HL-60 (cell line): Measurements from ENCODE around the gene TMEM190.

Experiments
- CTCF ChIP-seq: IDR thresholded peaks from one replicate; pipeline ENCODE4 v1.5.1; 2011; ENCODE audit warnings: low read length, control low read depth, inconsistent platforms; ENCODE audit not compliant: insufficient read depth
- GABPA ChIP-seq: IDR thresholded peaks from 2 replicates; pipeline ENCODE4 v1.6.1; 2012; ENCODE audit warnings: low read depth
- POLR2AphosphoS5 ChIP-seq: IDR thresholded peaks from 2 replicates; pipeline ENCODE4 v1.6.1; 2012; ENCODE audit warnings: low read depth
- REST ChIP-seq: IDR thresholded peaks from 2 replicates; pipeline ENCODE4 v1.6.1; 2012; ENCODE audit warnings: low read depth; ENCODE audit not compliant: insufficient replicate concordance
- SPI1 ChIP-seq: IDR thresholded peaks from 2 replicates; pipeline ENCODE4 v1.6.1; 2012; ENCODE audit warnings: low read depth, mild to moderate bottlenecking, borderline replicate concordance

- no peak for TF ChIP-seq CTCF
- no peak for TF ChIP-seq GABPA
- no peak for TF ChIP-seq POLR2AphosphoS5
- no peak for TF ChIP-seq REST
- TF ChIP-seq SPI1 = no peak
These were observed 15.7 kb upstream of the TMEM190 start for GRCh38 chr19:55360902-55361301.
